Measurements from ENCODE around the gene RBBP6.

RBBP6 gene

DNA sequence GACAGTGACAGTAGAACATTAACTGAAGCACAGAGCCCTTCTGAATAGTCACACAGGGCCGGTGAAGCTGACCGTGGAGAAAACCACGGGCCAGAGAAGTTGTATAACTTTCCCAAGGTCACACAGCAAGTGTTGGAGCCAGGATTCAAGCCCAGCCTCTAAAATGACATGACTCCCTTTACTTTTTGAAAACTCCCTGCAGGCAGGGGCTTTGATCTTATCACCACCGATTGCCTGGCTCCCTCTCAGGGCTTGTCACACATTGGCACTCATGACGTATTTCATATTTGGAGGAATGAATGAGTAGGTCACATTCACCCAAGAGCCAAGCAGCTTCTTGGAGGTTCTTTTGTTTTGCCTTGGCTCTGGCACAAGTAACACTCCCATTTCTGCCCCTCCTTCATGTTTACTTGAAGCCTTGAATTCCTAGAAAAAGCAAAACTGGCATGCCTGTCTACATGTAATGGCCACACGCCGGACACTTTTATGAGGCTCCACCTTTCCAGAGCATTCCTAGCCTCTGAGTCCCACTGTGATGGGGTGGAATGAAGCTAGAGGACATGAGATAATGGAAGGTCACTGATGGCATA is 13.3 kb upstream of the RBBP6 start:
- no peak for DNase-seq

DNA sequence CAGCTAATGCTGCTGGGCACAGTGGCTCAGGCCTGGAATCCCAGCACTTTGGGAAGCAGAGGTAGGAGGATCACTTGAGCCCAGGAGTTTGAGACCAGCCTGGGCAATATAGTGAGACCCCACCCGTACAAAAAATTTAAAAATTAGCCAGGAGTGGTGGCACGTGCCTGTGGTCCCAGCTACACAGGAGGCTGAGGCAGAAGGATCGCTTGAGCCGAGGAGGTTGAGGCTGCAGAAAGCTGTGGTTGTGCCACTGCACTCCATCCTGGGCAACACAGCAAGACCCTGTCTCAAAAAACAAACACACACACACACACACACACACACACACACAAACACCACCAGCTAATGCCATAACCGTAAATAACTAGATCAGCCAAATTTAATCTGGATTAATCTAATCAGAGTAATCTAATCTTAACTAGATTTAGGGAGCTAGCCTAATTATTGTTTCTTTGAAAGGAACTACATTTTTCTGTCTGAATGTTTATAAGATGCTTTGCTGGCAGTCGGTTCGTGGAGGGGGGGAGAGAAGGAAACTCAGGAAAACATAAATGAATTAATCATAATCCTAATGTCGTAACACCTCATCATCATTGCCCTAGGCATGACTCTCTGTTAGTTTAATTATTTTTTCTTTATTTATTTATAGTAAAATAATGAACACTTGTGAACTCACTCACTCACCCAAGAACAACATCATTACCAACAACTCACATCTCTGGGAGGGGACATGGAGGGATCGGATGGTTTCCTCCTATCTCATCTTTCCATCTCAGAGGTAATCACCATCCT is 12.5 kb upstream of the RBBP6 start:
- no peak for DNase-seq

DNA sequence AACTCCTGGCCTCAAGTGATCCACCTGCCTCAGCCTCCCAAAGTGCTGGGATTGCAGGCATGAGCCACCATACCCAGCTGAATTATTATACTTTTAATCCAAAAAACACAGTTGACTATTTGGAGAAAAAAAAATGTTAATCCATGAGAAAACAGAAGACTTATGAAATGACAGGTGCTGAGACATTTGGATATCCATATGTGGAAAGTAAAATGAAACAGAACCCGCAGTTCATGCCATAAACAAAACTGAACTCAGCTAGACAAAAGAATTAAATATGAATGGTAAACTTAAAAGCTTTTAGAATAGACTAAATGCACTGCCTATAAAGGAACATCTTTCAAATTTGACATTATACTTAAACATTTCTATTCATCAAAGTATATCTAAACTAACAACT is 8.2 kb upstream of the RBBP6 start:
- DNase-seq: no peak

DNA sequence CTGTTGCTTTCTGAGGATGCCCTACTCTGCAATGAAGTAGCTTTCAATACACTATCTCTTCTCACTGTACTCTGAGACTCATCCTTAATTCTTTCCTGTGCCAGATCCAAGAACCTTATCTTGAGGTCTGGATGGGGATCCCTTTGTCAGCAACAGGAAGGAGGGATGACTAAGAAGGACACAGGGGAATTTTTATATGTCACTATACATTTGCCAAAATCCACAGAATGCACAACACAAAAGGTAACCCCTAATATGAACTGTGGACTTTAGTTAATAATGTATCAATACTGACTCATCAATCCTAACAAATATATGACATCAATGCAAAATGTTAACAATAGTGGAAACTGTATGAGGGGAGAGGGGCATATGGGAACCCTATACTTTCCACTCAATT is 4.7 kb upstream of the RBBP6 start:
- DNase-seq: no peak

- DNase-seq: no peak
These were observed 3.5 kb upstream of the RBBP6 start for GRCh38 chr16:24535827-24536226.

GRCh38 chr16:24536671-24537070 is 2.7 kb upstream of the RBBP6 start:
- DNase-seq: no peak

GRCh38 chr16:24537474-24538337 is 1.7 kb upstream of the RBBP6 start:
- no peak for DNase-seq

GRCh38 chr16:24538756-24539294 is 541 bp upstream of the RBBP6 start:
- peak in 1 of 3 experiments; percentile 77 for DNase-seq

DNA sequence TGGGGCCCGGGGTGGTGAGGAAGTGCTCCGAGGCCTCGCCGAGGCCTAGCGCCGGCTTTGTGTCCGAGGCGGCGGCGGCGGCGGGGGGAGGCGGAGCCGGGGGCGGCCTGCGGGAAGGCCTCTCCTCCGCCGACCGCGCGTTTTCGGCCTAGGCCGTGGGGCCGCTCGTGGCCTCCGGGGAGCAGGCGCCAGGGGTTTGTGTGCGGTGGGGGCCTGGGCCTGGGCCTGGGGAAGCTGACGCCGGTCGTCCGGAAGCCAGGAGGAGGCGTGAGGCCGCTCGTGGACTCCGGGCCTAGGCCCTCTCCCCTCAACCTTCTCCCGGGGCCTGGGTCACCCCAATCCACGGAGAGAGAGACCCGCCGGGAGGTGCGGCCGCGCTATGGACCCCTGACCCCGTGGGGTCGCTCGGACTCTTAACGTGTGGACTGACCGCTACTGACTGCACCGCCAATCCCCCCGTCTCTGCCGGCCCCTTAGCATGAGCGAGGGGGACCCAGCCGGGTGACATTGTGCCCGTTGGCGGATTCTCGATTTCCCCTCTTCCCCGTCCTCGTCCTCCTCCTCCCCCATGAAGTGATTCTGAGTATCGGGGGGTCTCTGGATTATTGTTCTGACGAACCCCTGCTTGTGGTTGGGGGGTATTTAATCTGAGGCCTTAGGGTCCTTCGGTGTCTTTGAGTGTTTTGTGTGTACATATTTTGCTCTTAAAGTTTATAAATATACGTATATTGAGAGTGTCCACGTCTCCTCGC is 660 bp downstream of the RBBP6 start:
- peak in 1 of 3 experiments; percentile 20 for DNase-seq

- peak in 2 of 3 experiments; percentile 35 to 55 for DNase-seq
These were observed 1.3 kb downstream of the RBBP6 start for GRCh38 chr16:24540602-24541210.

- DNase-seq: no peak
These were observed 2.0 kb downstream of the RBBP6 start for GRCh38 chr16:24541233-24541933.

GRCh38 chr16:24543949-24544348 is 4.6 kb downstream of the RBBP6 start:
- DNase-seq: no peak

- no peak for DNase-seq
These were observed 5.3 kb downstream of the RBBP6 start for GRCh38 chr16:24544640-24545039.

DNA sequence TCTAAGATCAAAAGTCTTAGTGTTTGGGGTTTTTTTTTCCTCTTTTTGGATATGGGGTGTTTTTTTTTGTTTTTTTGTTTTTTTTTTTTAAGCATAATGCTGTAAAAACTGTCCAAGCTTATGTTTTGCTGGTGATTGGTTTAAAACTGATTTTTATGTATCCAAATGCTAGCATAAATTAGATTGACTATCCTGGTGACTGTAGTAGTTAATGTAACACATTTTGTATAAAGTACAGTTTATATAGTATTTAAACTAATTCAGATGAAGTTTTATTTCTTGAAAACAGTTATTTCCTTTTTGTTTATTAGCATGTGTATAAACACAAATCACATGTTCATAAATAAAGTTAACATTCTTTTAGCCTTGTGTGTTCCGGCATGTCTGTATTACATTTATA is 10.9 kb downstream of the RBBP6 start:
- no peak for DNase-seq

DNA sequence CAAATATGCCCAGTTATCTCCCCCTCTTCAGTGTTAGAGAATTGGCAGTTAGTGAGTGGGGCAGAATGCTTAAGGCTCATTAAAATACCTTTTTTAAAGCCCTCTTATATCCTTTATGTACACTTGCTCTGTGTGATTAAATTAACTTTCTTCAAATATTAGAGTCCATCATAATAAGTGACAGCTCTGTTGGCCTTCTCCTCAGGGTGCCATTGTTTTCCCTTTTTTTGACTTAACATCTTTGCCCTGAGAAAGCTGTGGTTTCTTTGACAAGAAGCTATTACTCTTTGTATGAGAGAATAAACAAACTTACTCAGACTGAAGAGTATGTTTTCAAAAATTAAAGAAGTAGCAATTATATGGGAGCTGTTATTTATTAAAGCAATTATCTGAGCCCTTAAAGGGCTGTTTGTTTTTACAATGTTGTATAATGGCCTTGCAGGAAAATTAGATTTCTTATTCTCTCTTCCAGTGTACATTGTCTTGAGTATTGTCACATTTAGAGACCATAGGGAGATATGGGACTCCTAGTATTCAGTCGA is 13.4 kb downstream of the RBBP6 start:
- peak; percentile 33 to 95 (median 67) for DNase-seq

- DNase-seq: no peak
These were observed 14.6 kb downstream of the RBBP6 start for GRCh38 chr16:24553983-24554382.

GRCh38 chr16:24555346-24555872 is 16.0 kb downstream of the RBBP6 start:
- DNase-seq: no peak

DNA sequence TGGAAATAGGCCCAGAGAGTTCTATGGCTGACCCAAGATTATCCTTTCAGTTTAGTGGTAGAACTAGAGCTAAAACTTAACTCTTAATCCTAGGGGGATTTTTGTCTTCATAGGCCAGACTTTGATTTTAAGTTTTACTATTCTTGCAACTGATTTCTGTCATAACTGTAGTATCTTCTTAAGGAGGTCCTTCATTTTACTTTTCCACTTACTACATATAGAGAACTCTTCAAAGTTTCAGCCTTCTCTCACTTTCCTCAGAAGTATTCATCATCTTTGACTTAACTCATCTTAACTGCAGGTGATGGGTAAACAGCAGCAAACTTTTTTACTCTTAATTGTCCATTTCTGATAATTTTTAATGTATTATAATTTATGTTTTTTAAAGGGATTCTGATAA is 23.4 kb downstream of the RBBP6 start:
- DNase-seq: no peak

GRCh38 chr16:24568392-24568791 is 29.0 kb downstream of the RBBP6 start:
- peak in 2 of 3 experiments; percentile 5 to 16 for DNase-seq

DNA sequence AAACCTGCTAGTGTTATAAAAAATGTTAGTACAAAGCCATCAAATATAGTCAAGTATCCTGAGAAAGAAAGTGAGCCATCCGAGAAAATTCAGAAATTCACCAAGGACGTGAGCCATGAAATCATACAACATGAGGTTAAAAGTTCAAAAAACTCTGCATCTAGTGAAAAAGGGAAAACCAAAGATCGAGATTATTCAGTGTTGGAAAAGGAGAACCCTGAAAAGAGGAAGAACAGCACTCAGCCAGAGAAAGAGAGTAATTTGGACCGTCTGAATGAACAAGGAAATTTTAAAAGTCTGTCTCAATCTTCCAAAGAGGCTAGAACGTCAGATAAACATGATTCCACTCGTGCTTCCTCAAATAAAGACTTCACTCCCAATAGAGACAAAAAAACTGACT is 31.7 kb downstream of the RBBP6 start:
- no peak for DNase-seq

DNA sequence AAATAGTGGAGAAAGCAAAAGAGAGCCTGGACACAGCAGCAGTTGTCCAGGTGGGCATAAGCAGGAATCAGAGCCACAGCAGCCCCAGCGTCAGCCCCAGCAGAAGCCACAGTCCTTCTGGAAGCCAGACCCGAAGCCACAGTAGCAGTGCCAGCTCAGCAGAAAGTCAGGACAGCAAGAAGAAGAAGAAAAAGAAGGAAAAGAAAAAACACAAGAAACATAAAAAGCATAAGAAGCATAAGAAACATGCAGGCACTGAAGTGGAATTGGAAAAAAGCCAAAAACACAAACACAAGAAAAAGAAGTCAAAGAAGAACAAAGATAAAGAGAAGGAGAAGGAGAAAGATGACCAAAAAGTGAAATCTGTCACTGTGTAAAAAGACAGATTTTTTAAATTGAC is 32.7 kb downstream of the RBBP6 start:
- no peak for DNase-seq

All from NCI-H1417 (cell line).